OCI-LY1 (cell line): ENCODE measurements around the gene LZTFL1.

ENCODE experiments used
- CTCF ChIP-seq: fragments of 200-600 bp; sonication (generic), shearing (Covaris generic); IDR thresholded peaks from 2 replicates; pipeline ENCODE4 v1.5.1; 2017; ENCODE audit warnings: mild to moderate bottlenecking, antibody characterized with exemption, low read length, moderate library complexity, mixed read lengths
- EZH2 ChIP-seq: fragments of 200-600 bp; sonication (generic), shearing (Covaris generic); IDR thresholded peaks from 2 replicates; pipeline ENCODE4 v1.8.0; 2017; ENCODE audit warnings: borderline replicate concordance, mixed run types, mild to moderate bottlenecking, antibody characterized with exemption, low read length, moderate library complexity, mixed read lengths

GRCh38 chr3:45874677-45875346, 32.9 kb upstream of the LZTFL1 start:
- TF ChIP-seq CTCF (no peak), EZH2 (no peak)
